Endothelial cell of umbilical vein (primary cell): ENCODE data around the gene GRAMD1A. TPM values are rescaled to one million over a fixed set of nuclear protein-coding genes. Genes with fewer than 3 reads are reported as not detected.

Experiments
- BruUV-seq: library from RNA; stranded (reverse); fragments of 400-500 nt; replicated peaks from 2 replicates; lab custom pipeline; 2021; lab: Mats Ljungman, UMichigan
- CTCF ChIA-PET: fragments of 300-600, 350-600 bp; sonication (Branson Sonifier 250); formaldehyde crosslinking; loops from one replicate; lab custom pipeline; 2021; ENCODE audit warnings: antibody characterized with exemption, inconsistent platforms; lab: Charles Lee
- POLR2A ChIA-PET: fragments of 300-600, 350-600 bp; sonication (Branson Sonifier 250); formaldehyde crosslinking; loops from one replicate; lab custom pipeline; 2021; ENCODE audit warnings: antibody characterized with exemption, inconsistent platforms; lab: Charles Lee
- DNase-seq: peaks from one replicate; pipeline ENCODE4 v3.0.0-alpha.2; 2011; ENCODE audit warnings: low read depth, low spot score
- FAIRE-seq: peaks from 2 replicates; lab custom pipeline; 2011; peaks lifted over from hg19 to GRCh38; lab: Jason Lieb, UNC
- H2AFZ ChIP-seq: 2 replicates; pipeline ENCODE4 v1.6.0; 2012; ENCODE audit warnings: low read depth, low read length, control low read depth, inconsistent platforms
- H3K27ac ChIP-seq: 2 replicates; pipeline ENCODE4 v1.5.1; 2011; ENCODE audit warnings: low read depth, mild to moderate bottlenecking, control low read depth, low read length, moderate library complexity; ENCODE audit not compliant: insufficient read depth
- H3K27me3 ChIP-seq, 2 experiments: 2 replicates each; pipeline versions ENCODE4 v1.6.0 to v1.6.1; 2011; ENCODE audit warnings: low read length in 2 of 2, mixed read lengths in 1 of 2; ENCODE audit not compliant: control insufficient read depth in 2 of 2, insufficient read depth in 2 of 2
- H3K36me3 ChIP-seq, 2 experiments: 2 replicates in 1 of 2; 3 replicates in 1 of 2; pipeline ENCODE4 v1.5.1; 2011; ENCODE audit warnings: low read length in 2 of 2, mild to moderate bottlenecking in 1 of 2, moderate library complexity in 1 of 2; ENCODE audit not compliant: control insufficient read depth in 2 of 2, insufficient read depth in 2 of 2; ENCODE audit errors: extremely low read depth in 1 of 2
- H3K4me1 ChIP-seq: 3 replicates; pipeline ENCODE4 v1.5.1; 2011; ENCODE audit warnings: mild to moderate bottlenecking, low read length; ENCODE audit not compliant: control insufficient read depth, insufficient read depth; ENCODE audit errors: extremely low read depth
- H3K4me2 ChIP-seq: 2 replicates; pipeline ENCODE4 v1.6.1; 2011; ENCODE audit warnings: low read length, control low read depth, mixed read lengths; ENCODE audit not compliant: insufficient read depth
- H3K4me3 ChIP-seq, 3 experiments: fragments of 200-600 bp in 1 of 3; sonication (generic), shearing (Covaris generic) in 1 of 3; replicated peaks in 1 of 3; 2 replicates each; pipeline ENCODE4 v1.5.1; 2011 to 2016; ENCODE audit warnings: control low read depth in 3 of 3, low read length in 3 of 3, mild to moderate bottlenecking in 2 of 3, inconsistent platforms in 1 of 3, low read depth in 1 of 3, moderate library complexity in 1 of 3; ENCODE audit not compliant: insufficient read depth in 1 of 3
- H3K79me2 ChIP-seq: 2 replicates; pipeline ENCODE4 v1.6.0; 2012; ENCODE audit warnings: low read length, inconsistent platforms; ENCODE audit not compliant: control insufficient read depth, insufficient read depth
- H3K9ac ChIP-seq: replicated peaks from 2 replicates; pipeline ENCODE3; 2011; ENCODE audit warnings: low read length, control low read depth; ENCODE audit not compliant: insufficient read depth; ENCODE audit errors: extremely low read depth
- H3K9me1 ChIP-seq: replicated peaks from 3 replicates; pipeline ENCODE4 v1.6.0; 2011; ENCODE audit warnings: mild to moderate bottlenecking, low read length; ENCODE audit not compliant: control insufficient read depth, insufficient read depth; ENCODE audit errors: extremely low read depth
- H3K9me3 ChIP-seq: replicated peaks from 2 replicates; pipeline ENCODE4 v1.5.1; 2012; ENCODE audit warnings: low read length, inconsistent platforms; ENCODE audit not compliant: control insufficient read depth, insufficient read depth
- H4K20me1 ChIP-seq: replicated peaks from 2 replicates; pipeline ENCODE3; 2011; ENCODE audit warnings: mild to moderate bottlenecking, low read length; ENCODE audit not compliant: control insufficient read depth, insufficient read depth; ENCODE audit errors: extremely low read depth
- EZH2 ChIP-seq: IDR thresholded peaks from 2 replicates; pipeline ENCODE4 v1.6.1; 2012; ENCODE audit warnings: borderline replicate concordance, low read depth, mild to moderate bottlenecking, moderate library complexity, low read length, inconsistent platforms; ENCODE audit not compliant: severe bottlenecking
- FOS ChIP-seq: IDR thresholded peaks from 2 replicates; pipeline ENCODE4 v1.6.1; 2011; ENCODE audit warnings: mild to moderate bottlenecking, low read length, moderate library complexity, borderline replicate concordance; ENCODE audit not compliant: insufficient read depth
- GATA2 ChIP-seq: IDR thresholded peaks from 2 replicates; pipeline ENCODE4 v1.7.0; 2011; ENCODE audit warnings: low read depth, mild to moderate bottlenecking, moderate library complexity, mixed read lengths, low read length; ENCODE audit not compliant: insufficient read length, insufficient read depth
- JUN ChIP-seq: IDR thresholded peaks from 2 replicates; pipeline ENCODE4 v1.6.1; 2011; ENCODE audit warnings: borderline replicate concordance, low read depth; ENCODE audit not compliant: insufficient read length, insufficient read depth
- POLR2A ChIP-seq: IDR thresholded peaks from 2 replicates; pipeline ENCODE4 v1.6.1; 2012; ENCODE audit warnings: low read depth, mild to moderate bottlenecking, control low read depth, low read length
- POLR2AphosphoS5 ChIP-seq: IDR thresholded peaks from 2 replicates; pipeline ENCODE4 v1.6.1; 2012; ENCODE audit warnings: low read depth, mild to moderate bottlenecking, control low read depth, low read length, moderate library complexity; ENCODE audit not compliant: insufficient read depth
- dilution Hi-C: fragments of 300-500 bp; cut with MboI; formaldehyde crosslinking; loops from one replicate; pipeline ENCODE4 v1.15.0; 2019; ENCODE audit warnings: low sequenced_read_pairs; ENCODE audit not compliant: extremely low pct_ligation_motif_present
- intact Hi-C: fragments of 100-400 bp; cut with micrococcal nuclease; formaldehyde crosslinking; loops from one replicate; pipeline ENCODE4 v1.10.0; 2022
- polyA plus RNA-seq, 4 experiments: library from polyadenylated mRNA; depleted of rRNA in 3 of 4; stranded (reverse) in 3 of 4; unstranded in 1 of 4; fragments of >200 nt; gene quantifications; 2 replicates each; pipeline versions ENCODE4 v1.2.1 to v1.2.3, GENCODE V29; 2011 to 2012; ENCODE audit warnings: missing spikeins in 1 of 4
- total RNA-seq: library from RNA; stranded (reverse); gene quantifications from 2 replicates; pipeline ENCODE4 v1.2.3, GENCODE V29; 2021
- TF ChIP-seq, protein P1 (sequence below): IDR thresholded peaks from 2 replicates; pipeline ENCODE4 v1.6.1; 2011; ENCODE audit not compliant: insufficient read depth, insufficient read length

Gene GRAMD1A
- total and polyA plus RNA-seq, 2 donors (not counting 3 experiments of a cell fraction or from before 2014, with no cell fraction given): 127 to 130 TPM

DNA sequence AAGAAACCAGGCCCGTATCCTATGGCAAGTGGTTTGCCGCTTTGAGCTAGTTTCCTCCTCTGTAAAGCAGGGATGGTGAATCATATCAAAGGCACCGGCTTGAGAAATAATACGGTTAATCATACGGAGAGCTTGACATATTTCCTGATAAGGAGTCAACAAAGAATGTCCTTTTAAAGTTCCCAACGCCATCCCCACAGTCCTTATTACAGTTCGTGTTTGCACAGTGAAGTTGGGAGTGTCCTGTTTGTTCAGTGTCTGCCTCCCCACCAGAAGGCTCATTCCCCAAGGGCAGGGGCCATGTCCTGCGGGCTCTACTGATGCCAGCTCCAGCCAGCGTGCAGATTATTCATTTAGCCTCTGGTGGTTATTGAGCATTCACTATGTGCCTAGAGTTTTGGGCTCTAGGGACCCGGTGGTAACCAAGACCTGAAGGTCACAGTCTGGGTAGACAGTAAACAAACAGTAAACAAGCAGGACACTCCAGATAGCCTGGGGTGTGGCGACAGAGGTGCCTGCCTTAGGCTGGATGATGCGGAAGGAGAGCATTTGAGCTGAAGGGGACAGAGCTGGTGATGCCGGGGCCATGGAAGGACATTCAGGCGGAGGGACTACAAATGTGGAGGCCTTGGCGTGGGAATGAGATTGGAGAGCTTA, 6.3 kb downstream of the GRAMD1A start:
- Histone ChIP-seq H3K4me2 (peak overlapping the region; percentile 29), H3K9me1 (no peaks in the 10 kb centered on the region), H3K27ac (peak overlapping the region; percentile 51), H3K4me1 (peaks cover 44% of the 10 kb centered on the region), H3K4me3 (no peak overlapping the region), H3K9ac (no peak overlapping the region), H3K9me3 (no peaks in the 10 kb centered on the region), H3K27me3 (no peaks in the 10 kb centered on the region), H3K36me3 (peaks cover 11 to 23% of the 10 kb centered on the region in 2 experiments), H3K79me2 (peaks cover 45% of the 10 kb centered on the region), H4K20me1 (no peaks in the 10 kb centered on the region), H2AFZ (no peak overlapping the region)
- no TSS peak for BruUV-seq
- CTCF ChIA-PET: interaction anchor here (0.9 to 9.9 kb wide), 9 partner anchors 10 to 60 kb away, joined by 3 to 129 read pairs (median 4); partner anchors contain the start of gene SCN1B
- POLR2A ChIA-PET: interaction anchor here (0.5 kb wide), 1 partner anchor 1050 kb away, joined by 3 read pairs; no protein-coding TSS in a partner anchor
- FAIRE-seq (peak; percentile 97), DNase-seq (peak; percentile 87)
- TF ChIP-seq POLR2AphosphoS5: peak; percentile 55
- TF ChIP-seq FOS: peak; percentile 71
- TF ChIP-seq, protein P1, sequence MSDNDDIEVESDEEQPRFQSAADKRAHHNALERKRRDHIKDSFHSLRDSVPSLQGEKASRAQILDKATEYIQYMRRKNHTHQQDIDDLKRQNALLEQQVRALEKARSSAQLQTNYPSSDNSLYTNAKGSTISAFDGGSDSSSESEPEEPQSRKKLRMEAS: no peak
- TF ChIP-seq POLR2A: peak; percentile 71
- peak; percentile 48 for TF ChIP-seq JUN
- TF ChIP-seq GATA2: peak; percentile 48
- no peak for TF ChIP-seq EZH2
- intact Hi-C loops: loop anchor here (10.0 kb wide), 1 partner anchor 82 kb away; the partner anchor contains the start of gene ZNF30
- dilution Hi-C loops: no loop called here
